Peyer's patch (tissue), 4 donors: Measurements from ENCODE around the gene ALS2CL. TPM values are rescaled to one million over a fixed set of nuclear protein-coding genes. Genes with fewer than 3 reads are reported as not detected.

ENCODE experiments used
- DNase-seq, 3 donors: peaks; one replicate each; pipeline ENCODE4 v3.0.0-alpha.2; 2017 to 2019
- H3K27ac ChIP-seq, 4 donors: fragments of 200-600 bp; sonication (generic); one replicate each; pipeline ENCODE4 v1.5.1; 2016 to 2019
- H3K27me3 ChIP-seq, 2 donors: fragments of 200-600 bp; sonication (generic); one replicate each; pipeline ENCODE4 v1.5.1; 2019
- H3K36me3 ChIP-seq, 3 donors: fragments of 200-600 bp; sonication (generic); one replicate each; pipeline ENCODE4 v1.5.1; 2016 to 2019
- H3K4me1 ChIP-seq, 4 donors: fragments of 200-600 bp; sonication (generic); one replicate each; pipeline ENCODE4 v1.5.1; 2016 to 2019
- H3K4me3 ChIP-seq, 4 donors: fragments of 200-600 bp; sonication (generic); 1 replicate in 3 of 4; 2 replicates in 1 of 4; pipeline ENCODE4 v1.5.1; 2016 to 2019; ENCODE audit warnings: mild to moderate bottlenecking in 1 of 4
- H3K9me3 ChIP-seq, 4 donors: fragments of 200-600 bp; sonication (generic); one replicate each; pipeline ENCODE4 v1.5.1; 2016 to 2019; ENCODE audit warnings: mild to moderate bottlenecking in 1 of 4
- CTCF ChIP-seq, 6 experiments: fragments of 450-650 bp in 4 of 6; fragments of 200-600 bp in 2 of 6; sonication (generic) in 1 of 6; IDR thresholded peaks; one replicate each; pipeline ENCODE4 v1.5.1; 2017 to 2019; ENCODE audit warnings: antibody characterized with exemption in 6 of 6, mild to moderate bottlenecking in 3 of 6, moderate library complexity in 1 of 6
- POLR2A ChIP-seq, 2 donors: fragments of 450-650 bp; IDR thresholded peaks; one replicate each; pipeline ENCODE4 v1.5.1; 2017; ENCODE audit warnings: antibody characterized with exemption in 2 of 2, mild to moderate bottlenecking in 2 of 2, moderate library complexity in 2 of 2
- total RNA-seq, 4 donors: library from RNA; depleted of rRNA; stranded (reverse); fragments of >200 nt; gene quantifications; one replicate each; pipeline ENCODE4 v1.1.0, GENCODE V29; 2016

Gene ALS2CL
- total RNA-seq, 4 donors from 2014 or later, result 64.3 to 113 (median 82.7) TPM

- H3K27me3 ChIP-seq, result no peaks in the 10 kb centered on the region
- H3K36me3 ChIP-seq, result no peaks in the 10 kb centered on the region
- TF ChIP-seq CTCF (IDR thresholded peaks at IDR 0.05) (no peak), POLR2A (IDR thresholded peaks at IDR 0.05) (no peak)
- no peak within 1 kb of the TSS for H3K4me3 ChIP-seq
- DNase-seq, result peak; percentile 10 to 42 (median 36)
- H3K27ac ChIP-seq, result no peak within 1 kb of the TSS
- H3K4me1 ChIP-seq, result no peaks in the 10 kb centered on the region
- no peaks in the 10 kb centered on the region for H3K9me3 ChIP-seq
Measured at GRCh38 chr3:46717447-46718231, 24.2 kb upstream of the ALS2CL start, which contains the start of gene PRSS50. Gene PRSS50 (minus strand): TSS chr3:46717869. CDS start chr3:46717824, 45 bp downstream.

GRCh38 chr3:46716461-46717441, 23.3 kb upstream of the ALS2CL start:
- H3K9me3 ChIP-seq, result no peaks in the 10 kb centered on the region
- H3K27me3 ChIP-seq, result no peaks in the 10 kb centered on the region
- no peak for TF ChIP-seq CTCF (IDR thresholded peaks at IDR 0.05)
- no peak for TF ChIP-seq POLR2A (IDR thresholded peaks at IDR 0.05)
- H3K4me3 ChIP-seq, result no peak overlapping the region
- DNase-seq, result peak; percentile 13 to 40 (median 37)
- H3K4me1 ChIP-seq, result no peaks in the 10 kb centered on the region
- no peak overlapping the region for H3K27ac ChIP-seq
- no peaks in the 10 kb centered on the region for H3K36me3 ChIP-seq

- no peaks in the 10 kb centered on the region for H3K27me3 ChIP-seq
- DNase-seq, result peak in 2 of 3 donors; percentile 33 to 37
- TF ChIP-seq CTCF (IDR thresholded peaks at IDR 0.05), result no peak
- TF ChIP-seq POLR2A (IDR thresholded peaks at IDR 0.05), result no peak
- H3K9me3 ChIP-seq, result no peaks in the 10 kb centered on the region
- no peaks in the 10 kb centered on the region for H3K4me1 ChIP-seq
- H3K36me3 ChIP-seq, result no peaks in the 10 kb centered on the region
- H3K27ac ChIP-seq, result no peak overlapping the region
- H3K4me3 ChIP-seq, result no peak overlapping the region
Measured at GRCh38 chr3:46715507-46716175, 22.2 kb upstream of the ALS2CL start.

GRCh38 chr3:46714728-46715506, 21.4 kb upstream of the ALS2CL start:
- Histone ChIP-seq H3K9me3 (no peaks in the 10 kb centered on the region), H3K36me3 (no peaks in the 10 kb centered on the region), H3K27me3 (no peaks in the 10 kb centered on the region), H3K4me1 (no peaks in the 10 kb centered on the region), H3K27ac (no peak overlapping the region), H3K4me3 (no peak overlapping the region)
- DNase-seq, result peak in 2 of 3 donors; percentile 3 to 18
- no peak for TF ChIP-seq CTCF (IDR thresholded peaks at IDR 0.05)
- no peak for TF ChIP-seq POLR2A (IDR thresholded peaks at IDR 0.05)
